ENCODE data around the gene SH3D21. TPM values are rescaled to one million over a fixed set of nuclear protein-coding genes. Genes with fewer than 3 reads are reported as not detected.

Gene SH3D21
- total RNA-seq, 1 experiment from 2014 or later = 2.6 TPM

- no peak for DNase-seq (ENCODE audit: low read depth)
Measured at GRCh38 chr1:36329817-36330216, 23.6 kb downstream of the SH3D21 start.

GRCh38 chr1:36330940-36331339, 24.8 kb downstream of the SH3D21 start:
- no peak for DNase-seq (ENCODE audit: low read depth)

GRCh38 chr1:36337830-36338229, 31.7 kb downstream of the SH3D21 start:
- DNase-seq (ENCODE audit: low read depth) = no peak

GRCh38 chr1:36339215-36339614, 33.0 kb downstream of the SH3D21 start:
- DNase-seq (ENCODE audit: low read depth) = no peak

- no peak for DNase-seq (ENCODE audit: low read depth)
Measured at GRCh38 chr1:36339615-36340014, 33.4 kb downstream of the SH3D21 start.

GRCh38 chr1:36341626-36342320, 35.6 kb downstream of the SH3D21 start:
- DNase-seq (ENCODE audit: low read depth) = no peak

GRCh38 chr1:36342426-36343185, 36.4 kb downstream of the SH3D21 start:
- DNase-seq (ENCODE audit: low read depth) = peak; percentile 91

GRCh38 chr1:36343651-36344394, 37.7 kb downstream of the SH3D21 start:
- DNase-seq (ENCODE audit: low read depth) = no peak

- no peak for DNase-seq (ENCODE audit: low read depth)
Measured at GRCh38 chr1:36344395-36344680, 38.2 kb downstream of the SH3D21 start.

GRCh38 chr1:36345353-36345752, 39.2 kb downstream of the SH3D21 start:
- DNase-seq (ENCODE audit: low read depth) = no peak

GRCh38 chr1:36346741-36347370, 40.7 kb downstream of the SH3D21 start:
- no peak for DNase-seq (ENCODE audit: low read depth)

- DNase-seq (ENCODE audit: low read depth) = peak; percentile 85
Measured at GRCh38 chr1:36349241-36349671, 43.1 kb downstream of the SH3D21 start.

- DNase-seq (ENCODE audit: low read depth) = peak; percentile 17
Measured at GRCh38 chr1:36349839-36350238, 43.7 kb downstream of the SH3D21 start.

- DNase-seq (ENCODE audit: low read depth) = peak; percentile 87
Measured at GRCh38 chr1:36350659-36351226, 44.6 kb downstream of the SH3D21 start.

- peak; percentile 97 for DNase-seq (ENCODE audit: low read depth)
Measured at GRCh38 chr1:36351227-36351977, 45.2 kb downstream of the SH3D21 start.

GRCh38 chr1:36352125-36352909, 46.1 kb downstream of the SH3D21 start:
- peak; percentile 45 for DNase-seq (ENCODE audit: low read depth)

- peak; percentile 83 for DNase-seq (ENCODE audit: low read depth)
Measured at GRCh38 chr1:36352910-36353878, 47.0 kb downstream of the SH3D21 start.

GRCh38 chr1:36354486-36354885, 48.3 kb downstream of the SH3D21 start:
- no peak for DNase-seq (ENCODE audit: low read depth)

- no peak for DNase-seq (ENCODE audit: low read depth)
Measured at GRCh38 chr1:36355811-36356210, 49.6 kb downstream of the SH3D21 start.
